Chondrocyte (in vitro differentiated cells): ENCODE data around the gene IL18BP. TPM values are rescaled to one million over a fixed set of nuclear protein-coding genes. Genes with fewer than 3 reads are reported as not detected.

Experiments
- DNase-seq: peaks from one replicate; pipeline ENCODE4 v3.0.0; 2021; ENCODE audit warnings: mixed read lengths, low spot score
- H3K27ac Mint-ChIP-seq: one replicate; pipeline ENCODE4 v1.8.0; 2021; ENCODE audit warnings: mild to moderate bottlenecking, moderate library complexity, mixed read lengths; ENCODE audit not compliant: unreplicated experiment
- H3K27me3 Mint-ChIP-seq: 2 replicates; pipeline ENCODE4 v1.8.0; 2021; ENCODE audit warnings: low read depth, mixed read lengths
- H3K36me3 Mint-ChIP-seq: 2 replicates; pipeline ENCODE4 v1.8.0; 2021; ENCODE audit warnings: low read depth, mixed read lengths
- H3K4me1 Mint-ChIP-seq: 2 replicates; pipeline ENCODE4 v1.8.0; 2021; ENCODE audit warnings: low read depth, mild to moderate bottlenecking, mixed read lengths
- H3K4me3 Mint-ChIP-seq: one replicate; pipeline ENCODE4 v1.8.0; 2021; ENCODE audit warnings: mild to moderate bottlenecking, moderate library complexity, mixed read lengths; ENCODE audit not compliant: unreplicated experiment
- H3K9me3 Mint-ChIP-seq: 2 replicates; pipeline ENCODE4 v1.8.0; 2021; ENCODE audit warnings: low read depth, mixed read lengths
- total RNA-seq: library from RNA; stranded (reverse); gene quantifications from 3 replicates; pipeline ENCODE4 v1.2.1, GENCODE V29; 2021
- TF ChIP-seq, protein P1 (sequence below): fragments of 200-600 bp; sonication (generic); IDR thresholded peaks from 2 replicates; pipeline ENCODE4 v1.5.0; 2021; ENCODE audit warnings: antibody characterized with exemption, mild to moderate bottlenecking, moderate library complexity

Gene IL18BP
- total RNA-seq, 1 donor from 2014 or later = 9.6 TPM

GRCh38 chr11:71977743-71978418 lies 20.8 kb upstream of the IL18BP start:
- no peak for DNase-seq
- no peaks in the 10 kb centered on the region for H3K9me3 Mint-ChIP-seq
- no peaks in the 10 kb centered on the region for H3K4me1 Mint-ChIP-seq
- H3K27me3 Mint-ChIP-seq = no peaks in the 10 kb centered on the region
- no peak overlapping the region for H3K27ac Mint-ChIP-seq
- no peak overlapping the region for H3K4me3 Mint-ChIP-seq
- TF ChIP-seq, protein P1, sequence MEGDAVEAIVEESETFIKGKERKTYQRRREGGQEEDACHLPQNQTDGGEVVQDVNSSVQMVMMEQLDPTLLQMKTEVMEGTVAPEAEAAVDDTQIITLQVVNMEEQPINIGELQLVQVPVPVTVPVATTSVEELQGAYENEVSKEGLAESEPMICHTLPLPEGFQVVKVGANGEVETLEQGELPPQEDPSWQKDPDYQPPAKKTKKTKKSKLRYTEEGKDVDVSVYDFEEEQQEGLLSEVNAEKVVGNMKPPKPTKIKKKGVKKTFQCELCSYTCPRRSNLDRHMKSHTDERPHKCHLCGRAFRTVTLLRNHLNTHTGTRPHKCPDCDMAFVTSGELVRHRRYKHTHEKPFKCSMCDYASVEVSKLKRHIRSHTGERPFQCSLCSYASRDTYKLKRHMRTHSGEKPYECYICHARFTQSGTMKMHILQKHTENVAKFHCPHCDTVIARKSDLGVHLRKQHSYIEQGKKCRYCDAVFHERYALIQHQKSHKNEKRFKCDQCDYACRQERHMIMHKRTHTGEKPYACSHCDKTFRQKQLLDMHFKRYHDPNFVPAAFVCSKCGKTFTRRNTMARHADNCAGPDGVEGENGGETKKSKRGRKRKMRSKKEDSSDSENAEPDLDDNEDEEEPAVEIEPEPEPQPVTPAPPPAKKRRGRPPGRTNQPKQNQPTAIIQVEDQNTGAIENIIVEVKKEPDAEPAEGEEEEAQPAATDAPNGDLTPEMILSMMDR = peak; percentile 89
- peaks cover 12% of the 10 kb centered on the region for H3K36me3 Mint-ChIP-seq

DNA sequence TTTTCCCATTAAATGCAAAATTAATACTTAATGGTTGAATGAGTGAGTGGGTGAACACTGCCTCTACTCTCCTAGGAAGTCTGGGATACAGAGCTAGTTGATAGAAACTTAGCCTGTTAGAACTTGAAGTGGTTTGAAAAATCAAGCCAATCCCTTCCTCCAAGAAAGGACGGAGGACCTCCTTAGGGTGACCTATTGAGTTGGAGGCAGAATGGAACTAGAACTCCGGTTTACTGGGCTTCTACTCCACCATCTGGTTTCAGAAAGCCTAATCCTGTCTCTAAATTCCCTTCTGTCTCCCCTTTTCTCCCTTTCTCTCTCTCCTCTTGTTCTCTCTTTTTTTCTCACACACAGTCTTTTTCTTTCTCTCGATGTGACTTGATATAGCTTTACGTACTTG lies 19.6 kb upstream of the IL18BP start:
- H3K27ac Mint-ChIP-seq = no peak overlapping the region
- TF ChIP-seq, protein P1 = no peak
- peaks cover 18% of the 10 kb centered on the region for H3K36me3 Mint-ChIP-seq
- H3K9me3 Mint-ChIP-seq = no peaks in the 10 kb centered on the region
- H3K4me3 Mint-ChIP-seq = no peak overlapping the region
- no peaks in the 10 kb centered on the region for H3K27me3 Mint-ChIP-seq
- DNase-seq = no peak
- H3K4me1 Mint-ChIP-seq = no peaks in the 10 kb centered on the region

DNA sequence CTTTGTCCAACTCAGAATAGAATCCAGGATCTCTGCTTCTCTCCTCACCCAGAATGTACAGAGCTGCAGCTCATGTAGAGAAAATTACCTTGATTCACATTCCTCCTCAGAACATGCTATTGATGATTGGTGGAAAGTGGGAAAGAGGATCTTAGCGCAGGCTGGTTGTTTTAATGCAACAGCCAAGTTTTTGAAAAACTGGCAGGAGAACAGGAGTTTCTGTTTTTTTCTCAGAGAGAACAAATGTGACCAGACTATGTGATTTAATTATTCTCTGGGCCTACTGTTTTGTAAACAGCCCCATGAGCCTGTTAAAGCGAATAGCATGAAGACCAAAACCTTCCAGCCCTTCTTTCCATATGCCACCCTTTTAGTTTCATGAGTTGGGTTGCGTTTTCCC lies 19.1 kb upstream of the IL18BP start:
- no peak for DNase-seq
- Mint-ChIP-seq H3K4me3 (no peak overlapping the region), H3K27ac (no peak overlapping the region), H3K9me3 (no peaks in the 10 kb centered on the region), H3K36me3 (peaks cover 18% of the 10 kb centered on the region), H3K4me1 (no peaks in the 10 kb centered on the region), H3K27me3 (no peaks in the 10 kb centered on the region)
- TF ChIP-seq, protein P1 = no peak

DNA sequence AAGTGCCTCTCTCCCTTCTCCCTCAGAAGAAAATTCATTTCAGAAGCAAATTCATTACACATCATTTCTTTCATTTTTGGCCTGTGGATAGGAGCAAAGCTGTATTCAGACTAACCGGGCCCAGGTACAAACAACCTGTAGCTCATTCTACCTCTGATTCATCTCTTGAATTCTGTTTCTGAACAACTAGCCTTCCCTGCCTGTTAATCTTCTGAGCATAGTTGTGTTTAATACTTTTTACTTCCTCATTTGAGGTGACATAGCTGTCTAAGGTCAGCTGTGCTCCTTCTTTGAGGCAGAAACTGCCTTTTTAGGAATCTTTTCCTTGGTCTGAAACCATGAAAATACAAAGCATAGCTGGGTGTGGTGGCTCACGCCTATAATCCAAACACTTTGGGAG lies 12.6 kb upstream of the IL18BP start:
- no peak for DNase-seq
- TF ChIP-seq, protein P1 = no peak
- Mint-ChIP-seq H3K9me3 (no peaks in the 10 kb centered on the region), H3K27ac (peak overlapping the region; percentile 13), H3K27me3 (no peaks in the 10 kb centered on the region), H3K4me3 (no peak overlapping the region), H3K36me3 (peaks cover 24% of the 10 kb centered on the region), H3K4me1 (peaks cover 33% of the 10 kb centered on the region)

GRCh38 chr11:71987521-71987920 lies 11.2 kb upstream of the IL18BP start:
- Mint-ChIP-seq H3K9me3 (no peaks in the 10 kb centered on the region), H3K4me1 (peaks cover 38% of the 10 kb centered on the region), H3K27me3 (no peaks in the 10 kb centered on the region), H3K36me3 (peaks cover 25% of the 10 kb centered on the region), H3K27ac (peak overlapping the region; percentile 89), H3K4me3 (no peak overlapping the region)
- TF ChIP-seq, protein P1 = no peak
- no peak for DNase-seq
